Prostate gland (tissue), 2 donors: ENCODE data around the gene OR10A2. TPM values are rescaled to one million over a fixed set of nuclear protein-coding genes. Genes with fewer than 3 reads are reported as not detected.

Experiments used
- DNase-seq: peaks from one replicate; pipeline ENCODE4 v3.0.0-alpha.2; 2019; ENCODE audit warnings: low spot score
- H3K27ac ChIP-seq, 2 donors: fragments of 200-600 bp; sonication (generic); 2 replicates each; pipeline ENCODE4 v1.5.1; 2017 to 2019
- H3K27me3 ChIP-seq: fragments of 200-600 bp; sonication (generic); replicated peaks from 2 replicates; pipeline ENCODE4 v1.5.1; 2019; ENCODE audit not compliant: insufficient read depth
- H3K36me3 ChIP-seq, 2 donors: fragments of 200-600 bp; sonication (generic); 1 replicate in 1 of 2; 2 replicates in 1 of 2; pipeline versions ENCODE4 v1.5.1 to v1.8.1; 2017 to 2019
- H3K4me1 ChIP-seq: fragments of 200-600 bp; sonication (generic); replicated peaks from 2 replicates; pipeline ENCODE4 v1.5.1; 2019
- H3K4me3 ChIP-seq, 2 donors: fragments of 200-600 bp; sonication (generic); 2 replicates each; pipeline ENCODE4 v1.5.1; 2017 to 2019
- H3K9me3 ChIP-seq: fragments of 200-600 bp; sonication (generic); 2 replicates; pipeline ENCODE4 v1.5.1; 2017
- POLR2A ChIP-seq: fragments of 450-650 bp; IDR thresholded peaks from one replicate; pipeline ENCODE4 v1.6.1; 2016; ENCODE audit warnings: antibody characterized with exemption, mild to moderate bottlenecking
- POLR2AphosphoS5 ChIP-seq: sonication (generic); formaldehyde crosslinking; IDR thresholded peaks from one replicate; pipeline ENCODE4 v1.6.1; 2017; ENCODE audit warnings: antibody characterized with exemption
- WGBS: methylation state at CpG from one replicate; pipeline ENCODE4 v1.1.5; 2018; 5-methylcytosine and 5-hydroxymethylcytosine counted together
- intact Hi-C: fragments of 100-400 bp; cut with DNase I; formaldehyde crosslinking; loops from one replicate; pipeline ENCODE4 v1.14.2; 2022
- total RNA-seq, 2 donors: library from RNA; depleted of rRNA; stranded (reverse); fragments of >200 nt; gene quantifications; one replicate each; pipeline ENCODE4 v1.1.0, GENCODE V29; 2016
- TF ChIP-seq, protein P1 (sequence below), 4 experiments: fragments of 200-600 bp in 2 of 4; fragments of 450-650 bp in 2 of 4; sonication (generic) in 2 of 4; IDR thresholded peaks; 1 replicate in 3 of 4; 2 replicates in 1 of 4; pipeline ENCODE4 v1.5.1; 2016 to 2019; ENCODE audit warnings: antibody characterized with exemption in 4 of 4, mild to moderate bottlenecking in 2 of 4, moderate library complexity in 2 of 4

The OR10A2 gene, protein sequence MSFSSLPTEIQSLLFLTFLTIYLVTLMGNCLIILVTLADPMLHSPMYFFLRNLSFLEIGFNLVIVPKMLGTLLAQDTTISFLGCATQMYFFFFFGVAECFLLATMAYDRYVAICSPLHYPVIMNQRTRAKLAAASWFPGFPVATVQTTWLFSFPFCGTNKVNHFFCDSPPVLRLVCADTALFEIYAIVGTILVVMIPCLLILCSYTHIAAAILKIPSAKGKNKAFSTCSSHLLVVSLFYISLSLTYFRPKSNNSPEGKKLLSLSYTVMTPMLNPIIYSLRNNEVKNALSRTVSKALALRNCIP
- total RNA-seq = not detected

DNA sequence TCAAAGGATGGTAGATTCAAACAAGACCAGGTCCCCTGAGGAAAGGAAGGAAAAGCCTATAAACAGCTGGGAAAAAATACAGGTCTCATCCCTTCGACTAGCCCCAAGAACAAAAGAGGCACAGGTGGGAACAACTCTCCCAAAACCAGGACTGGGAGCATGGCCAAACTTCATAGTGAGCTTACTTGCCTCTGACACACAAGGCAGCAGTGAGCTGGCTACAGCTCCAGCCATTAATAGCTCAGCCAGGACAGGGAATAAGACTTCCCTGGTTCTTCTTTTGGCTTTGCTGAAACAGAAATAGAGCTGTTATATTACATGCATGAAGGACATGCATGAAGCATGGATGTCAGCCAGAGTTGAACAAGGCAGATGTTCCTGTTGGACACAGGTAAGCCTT, at the start of gene OR10A2:
OR10A2 (plus strand) TSS at position 97 of the 400 bp plus-strand sequence. CDS start 6,698 bp downstream, outside the sequence.
- no peak for DNase-seq
- intact Hi-C loops = no loop called here
- WGBS = 43% methylated on average over 1 of the region's 1 CpG

DNA sequence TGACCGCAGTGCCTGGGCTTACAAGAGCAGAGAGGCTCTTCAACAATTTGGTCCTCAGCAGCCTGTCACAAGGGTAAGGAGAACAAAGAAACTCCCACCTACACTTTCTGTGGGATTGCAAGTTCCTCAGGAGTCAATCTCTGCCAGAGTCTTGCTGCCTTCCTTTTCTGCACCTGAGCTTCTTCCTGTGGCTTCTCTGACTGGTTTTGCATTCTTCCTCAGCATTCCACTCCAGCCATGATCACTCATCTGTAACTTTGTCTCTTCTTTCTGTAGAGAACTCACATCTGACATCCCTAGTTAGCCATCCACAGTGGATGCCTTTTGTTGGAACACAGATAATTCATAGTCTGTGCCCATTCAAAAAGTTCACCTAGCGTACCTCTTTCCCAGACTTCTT, 49.2 kb upstream of the OR10A2 start:
- WGBS = 67% methylated on average over 2 of the region's 2 CpGs
- Histone ChIP-seq H3K27ac (no peak overlapping the region), H3K4me3 (no peak overlapping the region), H3K4me1 (no peaks in the 10 kb centered on the region), H3K27me3 (no peaks in the 10 kb centered on the region), H3K36me3 (no peaks in the 10 kb centered on the region), H3K9me3 (no peaks in the 10 kb centered on the region)
- no peak for TF ChIP-seq POLR2AphosphoS5
- TF ChIP-seq, protein P1, sequence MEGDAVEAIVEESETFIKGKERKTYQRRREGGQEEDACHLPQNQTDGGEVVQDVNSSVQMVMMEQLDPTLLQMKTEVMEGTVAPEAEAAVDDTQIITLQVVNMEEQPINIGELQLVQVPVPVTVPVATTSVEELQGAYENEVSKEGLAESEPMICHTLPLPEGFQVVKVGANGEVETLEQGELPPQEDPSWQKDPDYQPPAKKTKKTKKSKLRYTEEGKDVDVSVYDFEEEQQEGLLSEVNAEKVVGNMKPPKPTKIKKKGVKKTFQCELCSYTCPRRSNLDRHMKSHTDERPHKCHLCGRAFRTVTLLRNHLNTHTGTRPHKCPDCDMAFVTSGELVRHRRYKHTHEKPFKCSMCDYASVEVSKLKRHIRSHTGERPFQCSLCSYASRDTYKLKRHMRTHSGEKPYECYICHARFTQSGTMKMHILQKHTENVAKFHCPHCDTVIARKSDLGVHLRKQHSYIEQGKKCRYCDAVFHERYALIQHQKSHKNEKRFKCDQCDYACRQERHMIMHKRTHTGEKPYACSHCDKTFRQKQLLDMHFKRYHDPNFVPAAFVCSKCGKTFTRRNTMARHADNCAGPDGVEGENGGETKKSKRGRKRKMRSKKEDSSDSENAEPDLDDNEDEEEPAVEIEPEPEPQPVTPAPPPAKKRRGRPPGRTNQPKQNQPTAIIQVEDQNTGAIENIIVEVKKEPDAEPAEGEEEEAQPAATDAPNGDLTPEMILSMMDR (IDR thresholded peaks at IDR 0.05) = no peak
- TF ChIP-seq POLR2A = no peak
- intact Hi-C loops = loop anchor here (5.0 kb wide), 1 partner anchor 629 kb away; no protein-coding TSS in a partner anchor
- DNase-seq = no peak

More for the DNA sequence above, at the start of gene OR10A2:
- no peaks in the 10 kb centered on the region for H3K27me3 ChIP-seq
- TF ChIP-seq, protein P1 (IDR thresholded peaks at IDR 0.05) = no peak
- TF ChIP-seq POLR2AphosphoS5 (no peak), POLR2A (no peak)
- H3K4me1 ChIP-seq = no peaks in the 10 kb centered on the region
- no peaks in the 10 kb centered on the region for H3K36me3 ChIP-seq
- H3K27ac ChIP-seq = no peak within 1 kb of the TSS
- H3K4me3 ChIP-seq = no peak within 1 kb of the TSS
- H3K9me3 ChIP-seq = no peaks in the 10 kb centered on the region

DNA sequence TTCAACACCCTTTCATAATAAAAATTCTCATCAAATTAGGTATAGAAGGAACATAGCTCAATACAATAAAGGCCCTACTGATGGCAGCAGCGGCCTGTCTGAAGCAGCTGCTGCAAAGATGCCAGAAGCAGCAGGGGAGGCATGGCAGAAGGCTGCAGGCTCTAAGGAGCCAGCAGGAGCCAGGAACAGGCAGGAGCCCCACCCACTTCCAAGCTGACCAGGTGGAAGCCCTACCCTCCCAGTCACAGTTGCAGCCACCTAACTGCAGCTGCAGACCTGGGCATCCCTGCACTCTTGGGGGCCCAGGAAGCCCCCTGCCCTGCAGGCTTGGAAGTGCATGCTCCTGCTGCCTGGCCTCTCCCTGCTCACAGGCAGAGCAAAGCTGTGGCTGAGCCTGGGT, 45.2 kb upstream of the OR10A2 start:
- TF ChIP-seq POLR2A (no peak), POLR2AphosphoS5 (no peak)
- TF ChIP-seq, protein P1 (IDR thresholded peaks at IDR 0.05) = no peak
- H3K27me3 ChIP-seq = no peaks in the 10 kb centered on the region
- no peaks in the 10 kb centered on the region for H3K36me3 ChIP-seq
- no peaks in the 10 kb centered on the region for H3K9me3 ChIP-seq
- DNase-seq = no peak
- H3K4me3 ChIP-seq = no peak overlapping the region
- 52% methylated on average over 1 of the region's 1 CpG for WGBS
- H3K4me1 ChIP-seq = no peaks in the 10 kb centered on the region
- no peak overlapping the region for H3K27ac ChIP-seq
- intact Hi-C loops = no loop called here

DNA sequence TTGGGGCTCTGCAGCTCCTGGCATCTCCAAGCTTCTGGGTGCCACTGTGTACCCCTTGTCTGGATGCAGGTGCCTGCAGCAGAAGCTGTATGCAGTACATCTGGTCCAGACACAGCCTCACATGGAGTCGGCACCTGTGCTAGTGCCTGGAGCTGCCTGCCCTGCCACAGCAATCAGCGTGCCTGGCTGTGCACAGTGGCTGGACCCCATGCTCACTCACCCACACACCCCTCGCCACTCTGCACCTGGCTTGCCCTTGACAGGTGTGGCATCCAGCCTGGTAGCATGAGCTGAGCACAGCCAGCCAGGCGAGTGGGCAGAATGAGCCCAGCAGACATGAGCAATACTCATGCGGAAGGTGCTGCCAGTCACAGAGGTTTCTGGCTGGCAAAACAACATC, 43.9 kb upstream of the OR10A2 start:
- Histone ChIP-seq H3K4me1 (no peaks in the 10 kb centered on the region), H3K27me3 (no peaks in the 10 kb centered on the region), H3K36me3 (no peaks in the 10 kb centered on the region), H3K9me3 (no peaks in the 10 kb centered on the region), H3K27ac (no peak overlapping the region), H3K4me3 (no peak overlapping the region)
- TF ChIP-seq, protein P1 (IDR thresholded peaks at IDR 0.05) = no peak
- TF ChIP-seq POLR2A = no peak
- no peak for TF ChIP-seq POLR2AphosphoS5
- intact Hi-C loops = no loop called here
- DNase-seq = no peak
- WGBS = 90% methylated on average over 5 of the region's 5 CpGs
